Activated CD8-positive, alpha-beta memory T cell treated with anti-CD3 and anti-CD28 coated beads for 1 hour (primary cell): Measurements from ENCODE around the gene TBCD.
"Not testable (repeated sequence)": the region's sequence is repeated elsewhere in the genome, so short reads cannot be mapped to it uniquely, and the experiment has no call there.

Experiments used
- DNase-seq, 2 donors: peaks; one replicate each; pipeline ENCODE4 v3.0.0-alpha.2; 2020; ENCODE audit warnings: low read depth in 1 of 2; ENCODE audit errors: extremely low read depth in 1 of 2

The TBCD gene

GRCh38 chr17:82756166-82756565 is 4.3 kb downstream of the TBCD start:
- DNase-seq, result no peak

DNA sequence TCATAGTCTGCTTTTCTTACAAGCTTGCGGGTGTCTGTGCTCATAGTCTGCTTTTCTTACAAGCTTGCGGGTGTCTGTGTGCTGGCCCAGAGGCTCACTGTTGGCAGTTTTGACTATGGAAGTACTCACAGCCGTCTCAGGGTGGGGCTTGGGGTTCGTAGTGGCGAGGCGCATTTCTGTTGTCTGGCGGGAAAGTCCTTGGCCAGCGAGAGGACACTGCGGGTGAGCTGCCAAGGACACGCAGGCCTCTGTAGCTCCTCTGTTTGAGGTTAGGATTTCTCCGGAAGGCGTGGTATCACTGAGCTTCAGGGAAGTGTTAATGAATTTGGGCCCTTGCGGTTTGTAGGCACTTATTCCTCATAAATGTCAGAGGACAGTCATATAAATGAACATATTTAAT is 13.5 kb downstream of the TBCD start:
- DNase-seq, result no peak

DNA sequence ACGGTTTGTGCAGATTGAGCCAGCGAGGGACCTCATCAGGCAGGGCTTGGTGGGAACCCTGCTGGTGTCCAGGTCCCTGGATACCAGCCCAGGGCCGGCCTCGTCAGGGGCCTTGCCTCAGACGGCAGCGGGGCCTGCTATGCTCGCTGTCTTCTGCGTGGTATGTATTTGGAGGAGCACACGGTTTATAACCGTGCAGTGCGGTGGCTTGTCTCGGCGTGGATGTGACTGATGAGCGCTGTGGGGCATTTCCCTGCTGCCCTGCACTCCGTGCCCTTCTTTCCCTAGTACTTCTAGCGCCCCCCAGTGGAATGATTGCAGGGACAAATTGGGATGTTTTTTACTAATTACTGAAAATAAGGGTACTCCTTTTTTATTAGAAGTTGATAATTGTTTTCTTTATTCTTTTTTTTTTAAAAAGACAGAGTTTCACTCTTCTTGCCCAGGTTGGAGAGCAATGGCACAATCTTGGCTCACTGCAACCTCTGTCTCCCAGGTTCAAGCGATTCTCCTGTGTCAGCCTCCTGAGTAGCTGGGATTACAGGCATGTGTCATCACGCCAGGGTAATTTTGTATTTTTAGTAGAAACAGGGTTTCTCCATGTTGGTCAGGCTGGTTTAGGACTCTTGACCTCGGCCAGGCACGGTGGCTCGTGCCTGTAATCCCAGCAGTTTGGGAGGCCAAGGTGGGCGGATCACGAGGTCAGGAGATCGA is 15.3 kb downstream of the TBCD start:
- DNase-seq, result no peak

DNA sequence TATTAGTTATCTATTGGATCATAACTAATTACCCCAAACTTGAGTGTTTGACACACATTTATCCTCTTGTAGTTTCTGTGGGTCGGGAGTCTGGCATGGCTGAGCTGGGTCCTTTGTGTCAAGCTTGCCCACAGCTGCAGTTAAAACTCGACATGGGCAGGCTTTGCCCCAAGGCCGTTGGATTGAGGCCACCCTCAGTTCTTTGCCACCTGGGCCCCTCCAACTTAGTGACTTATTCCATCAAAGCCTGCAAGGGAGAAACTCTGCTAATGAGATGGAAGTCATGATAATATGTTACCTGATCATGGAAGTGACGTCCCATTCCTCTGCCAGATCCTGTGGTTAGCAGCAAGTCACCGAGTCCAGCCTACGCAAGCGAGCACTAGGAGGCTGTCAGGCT is 17.2 kb downstream of the TBCD start:
- DNase-seq, result no peak

GRCh38 chr17:82772026-82772425 is 20.2 kb downstream of the TBCD start:
- DNase-seq, result no peak

DNA sequence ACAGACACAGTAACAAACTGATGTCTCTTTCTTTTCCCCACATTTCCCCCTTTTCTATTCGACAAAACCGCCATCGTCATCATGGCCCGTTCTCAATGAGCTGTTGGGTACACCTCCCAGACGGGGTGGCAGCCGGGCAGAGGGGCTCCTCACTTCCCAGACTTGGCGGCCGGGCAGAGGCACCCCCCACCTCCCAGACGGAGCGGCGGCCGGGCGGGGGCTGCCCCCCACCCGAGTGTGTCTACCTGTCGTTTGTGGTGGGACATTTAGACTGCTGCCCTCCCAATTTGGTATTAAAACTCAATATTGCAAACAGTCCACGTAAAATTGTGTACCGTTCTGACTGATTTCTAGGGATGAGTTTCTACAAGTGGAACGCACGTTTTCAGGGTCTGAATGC is 22.6 kb downstream of the TBCD start:
- DNase-seq, result not testable (repeated sequence)

GRCh38 chr17:82775001-82775823 is 23.3 kb downstream of the TBCD start:
- DNase-seq, result no peak

DNA sequence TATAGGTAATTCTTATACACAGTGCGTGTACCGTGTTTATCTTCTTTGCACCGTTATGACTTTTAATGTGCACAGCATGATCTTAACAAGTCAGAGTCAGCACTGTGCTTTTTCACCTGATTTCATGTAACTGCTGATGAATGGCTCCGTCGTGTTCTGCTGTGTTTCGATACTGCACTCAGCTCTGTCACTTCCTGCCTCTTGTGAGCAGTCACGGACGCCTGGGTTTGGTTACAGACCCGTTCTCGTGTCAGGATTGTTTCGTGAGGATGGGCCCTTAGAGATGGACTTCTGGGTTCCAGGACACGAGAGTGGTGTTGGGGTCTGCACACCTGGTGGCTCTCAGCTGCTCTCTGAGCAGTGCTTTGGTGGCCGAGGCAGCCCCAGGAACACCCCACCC is 24.6 kb downstream of the TBCD start:
- no peak for DNase-seq

DNA sequence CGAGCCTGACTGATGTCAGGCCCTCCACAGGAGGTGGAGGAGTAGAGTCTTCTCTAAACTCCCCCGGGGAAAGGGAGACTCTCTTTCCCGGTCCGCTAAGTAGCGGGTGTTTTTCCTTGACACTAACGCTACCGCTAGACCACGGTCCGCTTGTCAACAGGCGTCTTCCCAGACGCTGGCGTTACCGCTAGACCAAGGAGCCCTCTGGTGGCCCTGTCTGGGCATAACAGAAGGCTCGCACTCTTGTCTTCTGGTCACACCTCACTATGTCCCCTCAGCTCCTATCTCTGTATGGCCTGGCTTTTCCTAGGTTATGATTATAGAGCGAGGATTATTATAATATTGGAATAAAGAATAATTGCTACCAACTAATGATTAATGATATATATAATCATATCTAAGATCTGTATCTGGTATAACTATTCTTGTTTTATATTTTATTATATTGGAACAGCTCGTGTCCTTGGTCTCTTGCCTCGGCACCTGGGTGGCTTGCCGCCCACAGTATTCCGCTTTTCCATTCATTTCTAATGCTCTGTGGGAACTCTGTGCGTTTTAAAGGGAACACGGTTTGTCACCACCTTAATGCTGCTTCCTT is 26.0 kb downstream of the TBCD start:
- DNase-seq, result not testable (repeated sequence)

- DNase-seq, result no peak
Measured at GRCh38 chr17:82779541-82779940, 27.7 kb downstream of the TBCD start.

- no peak for DNase-seq
Measured at GRCh38 chr17:82780195-82780594, 28.3 kb downstream of the TBCD start.

- DNase-seq, result no peak
Measured at GRCh38 chr17:82780971-82781893, 29.4 kb downstream of the TBCD start.

DNA sequence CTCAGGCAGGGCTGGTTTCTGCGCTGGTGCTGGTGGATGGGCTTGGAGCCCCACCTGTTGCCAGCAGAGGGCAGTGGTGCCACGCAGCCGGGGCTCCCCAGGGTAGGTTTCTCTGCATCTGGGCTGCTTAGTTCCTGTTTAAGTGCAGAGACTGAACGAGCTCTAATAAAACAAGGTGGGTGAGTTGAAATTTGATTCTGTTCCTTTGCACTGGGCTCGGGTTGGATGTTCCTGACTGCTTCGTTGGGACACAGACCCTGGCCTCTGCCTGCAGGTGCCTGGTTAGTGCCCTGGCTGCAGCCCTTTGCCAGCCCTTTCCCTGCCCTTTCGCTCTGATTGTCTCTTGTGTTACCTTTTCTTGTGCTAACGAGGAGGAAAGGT is 30.0 kb downstream of the TBCD start:
- DNase-seq, result peak; percentile 60 to 79

DNA sequence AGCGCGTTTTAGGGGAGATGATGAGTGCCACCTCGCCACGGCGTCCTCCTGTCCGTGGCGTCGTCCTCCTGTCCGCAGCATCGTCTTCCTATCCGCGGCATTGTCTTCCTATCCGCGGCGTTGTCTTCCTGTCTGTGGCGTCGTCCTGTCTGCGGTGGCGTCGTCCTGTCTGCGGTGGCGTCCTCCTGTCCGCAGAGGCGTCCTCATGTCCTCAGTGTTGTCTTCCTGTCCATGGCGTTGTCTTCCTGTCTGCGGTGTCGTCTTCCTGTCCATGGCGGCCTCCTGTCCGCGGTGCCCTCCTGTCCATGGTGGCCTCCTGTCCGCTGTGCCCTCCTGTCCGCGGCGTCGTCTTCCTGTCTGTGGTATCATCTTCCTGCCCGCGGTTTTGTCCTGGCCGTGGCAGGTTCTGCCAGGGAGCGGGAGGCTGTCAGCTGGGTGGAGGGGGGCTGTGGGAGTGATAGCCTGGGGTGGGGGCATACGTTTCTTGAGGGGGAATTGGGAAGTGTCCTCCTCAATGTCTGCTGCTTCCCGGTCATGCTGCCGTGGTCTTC is 30.9 kb downstream of the TBCD start:
- DNase-seq, result no peak

DNA sequence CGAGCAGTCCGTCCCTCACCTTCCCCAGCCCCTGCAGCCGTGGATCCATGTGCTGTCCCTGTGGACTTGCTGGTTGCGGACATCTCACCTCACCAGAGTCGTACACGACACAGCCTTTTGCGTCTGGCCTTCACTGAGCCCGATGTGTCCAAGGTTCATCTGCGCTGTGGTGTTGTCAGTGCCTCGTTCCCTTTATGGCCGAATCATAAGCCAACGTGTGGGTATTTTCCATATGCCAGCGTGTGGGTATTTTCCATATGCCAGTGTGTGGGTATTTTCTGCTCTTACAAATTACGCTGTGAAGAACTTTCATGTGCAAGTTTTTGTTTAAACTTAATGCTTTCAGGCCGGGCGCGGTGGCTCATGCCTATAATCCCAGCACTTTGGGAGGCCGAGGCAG is 31.6 kb downstream of the TBCD start:
- no peak for DNase-seq

DNA sequence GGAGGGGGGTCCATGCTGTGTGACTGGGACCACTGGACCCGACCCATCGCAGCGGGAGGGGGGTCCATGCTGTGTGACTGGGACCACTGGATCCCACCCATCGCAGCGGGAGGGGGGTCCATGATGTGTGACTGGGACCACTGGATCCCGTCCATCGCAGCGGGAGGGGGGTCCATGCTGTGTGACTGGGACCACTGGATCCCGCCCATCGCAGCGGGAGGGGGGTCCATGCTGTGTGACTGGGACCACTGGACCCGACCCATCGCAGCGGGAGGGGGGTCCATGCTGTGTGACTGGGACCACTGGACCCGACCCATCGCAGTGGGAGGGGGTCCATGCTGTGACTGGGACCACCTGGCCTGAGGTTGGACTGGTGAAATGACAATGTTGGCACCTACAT is 33.7 kb downstream of the TBCD start:
- not testable (repeated sequence) for DNase-seq

GRCh38 chr17:82786427-82786826 is 34.6 kb downstream of the TBCD start:
- DNase-seq, result no peak

- no peak for DNase-seq
Measured at GRCh38 chr17:82787081-82787848, 35.4 kb downstream of the TBCD start.

DNA sequence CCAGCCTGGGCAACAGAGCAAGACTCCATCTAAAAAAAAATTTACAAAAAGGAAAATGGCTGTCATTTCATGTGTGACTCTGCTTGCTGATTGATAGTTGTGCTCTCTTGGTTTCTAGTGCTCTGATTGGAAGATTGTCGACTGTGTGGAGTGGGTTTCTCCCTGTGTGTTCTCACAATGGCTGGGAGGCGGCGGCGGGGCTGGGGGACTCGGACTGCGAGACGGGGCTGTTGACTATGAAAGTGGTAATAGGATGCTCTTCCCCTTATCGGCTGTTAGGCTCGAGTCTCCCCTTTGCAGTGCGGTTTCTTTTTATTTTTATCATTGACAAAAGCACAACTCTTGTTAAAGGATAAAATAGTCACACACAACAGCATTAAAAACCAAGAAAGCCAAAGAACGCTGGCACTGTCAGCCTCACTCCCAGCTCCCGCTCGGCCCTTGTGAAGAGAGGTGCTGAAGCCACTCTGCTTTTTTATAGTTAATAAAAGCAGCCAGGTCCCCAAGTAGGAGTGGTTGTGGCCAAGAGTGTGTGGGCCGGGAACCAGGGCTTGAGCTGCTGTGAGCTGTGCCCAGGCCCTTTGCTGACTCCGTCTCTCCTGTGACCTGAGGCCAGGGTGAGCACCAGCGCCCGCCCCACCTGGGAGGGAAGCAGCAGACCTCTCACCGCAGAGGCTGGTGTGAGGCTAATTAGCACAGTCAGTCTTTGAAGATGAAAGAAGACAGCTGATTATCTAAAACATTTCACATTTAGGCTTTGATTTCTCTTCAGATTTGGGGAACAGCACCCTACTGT is 36.5 kb downstream of the TBCD start:
- DNase-seq, result no peak
